Iris pigment epithelial cell (primary cell): Measurements from ENCODE around the gene RFT1.
A peak's percentile ranks its signal among the peaks of the same experiment; 100 is the strongest.

ENCODE experiments used
- DNase-seq: peaks from one replicate; pipeline ENCODE4 v3.0.0-alpha.2; 2011; ENCODE audit warnings: low read depth

The RFT1 gene

GRCh38 chr3:53150247-53151085 lies 20.2 kb upstream of the RFT1 start:
- no peak for DNase-seq

- no peak for DNase-seq
Measured at GRCh38 chr3:53149699-53150098, 19.5 kb upstream of the RFT1 start.

GRCh38 chr3:53149006-53149690 lies 18.9 kb upstream of the RFT1 start:
- DNase-seq: no peak

GRCh38 chr3:53147903-53148400 lies 17.7 kb upstream of the RFT1 start:
- DNase-seq: no peak

GRCh38 chr3:53147151-53147902 lies 17.1 kb upstream of the RFT1 start:
- DNase-seq: no peak

- no peak for DNase-seq
Measured at GRCh38 chr3:53146319-53146891, 16.2 kb upstream of the RFT1 start.

- DNase-seq: no peak
Measured at GRCh38 chr3:53145713-53146080, 15.5 kb upstream of the RFT1 start.

- DNase-seq: no peak
Measured at GRCh38 chr3:53144862-53145712, 14.9 kb upstream of the RFT1 start.

- no peak for DNase-seq
Measured at GRCh38 chr3:53144446-53144845, 14.2 kb upstream of the RFT1 start.

GRCh38 chr3:53142986-53143385 lies 12.8 kb upstream of the RFT1 start:
- DNase-seq: no peak

- peak; percentile 67 for DNase-seq
Measured at GRCh38 chr3:53140847-53141845, 10.9 kb upstream of the RFT1 start.

- no peak for DNase-seq
Measured at GRCh38 chr3:53139906-53140846, 9.9 kb upstream of the RFT1 start.

- peak; percentile 28 for DNase-seq
Measured at GRCh38 chr3:53137835-53138446, 7.7 kb upstream of the RFT1 start.

GRCh38 chr3:53137221-53137620 lies 7.0 kb upstream of the RFT1 start:
- no peak for DNase-seq

GRCh38 chr3:53134631-53135232 lies 4.5 kb upstream of the RFT1 start:
- peak; percentile 66 for DNase-seq

GRCh38 chr3:53132347-53132746 lies 2.1 kb upstream of the RFT1 start:
- DNase-seq: peak; percentile 31

- no peak for DNase-seq
Measured at GRCh38 chr3:53131096-53131495, 861 bp upstream of the RFT1 start.

GRCh38 chr3:53129344-53129743 lies 891 bp downstream of the RFT1 start:
- DNase-seq: no peak
